Stimulated activated CD8-positive, alpha-beta memory T cell treated with anti-CD3 and anti-CD28 coated beads, Interleukin-4, amount 100 ng/mL, for 48 hours (primary cell): Measurements from ENCODE around the gene GJA8.
"Not testable (repeated sequence)": the region's sequence is repeated elsewhere in the genome, so short reads cannot be mapped to it uniquely, and the experiment has no call there.

Experiments used
- DNase-seq: peaks from one replicate; pipeline ENCODE4 v3.0.0-alpha.2; 2020

GJA8 gene

GRCh38 chr1:147928236-147929132, 25.9 kb downstream of the GJA8 start, which contains the start of gene GPR89B:
GPR89B (plus strand) TSS chr1:147928420; CDS start chr1:147928537, 117 bp downstream.
- DNase-seq = peak; percentile 94

GRCh38 chr1:147931137-147931536, 28.5 kb downstream of the GJA8 start:
- DNase-seq = not testable (repeated sequence)

GRCh38 chr1:147935296-147935695, 32.7 kb downstream of the GJA8 start:
- not testable (repeated sequence) for DNase-seq

GRCh38 chr1:147940456-147940855, 37.9 kb downstream of the GJA8 start:
- not testable (repeated sequence) for DNase-seq

- DNase-seq = not testable (repeated sequence)
Measured at GRCh38 chr1:147942563-147942962, 40.0 kb downstream of the GJA8 start.

- not testable (repeated sequence) for DNase-seq
Measured at GRCh38 chr1:147949517-147949916, 46.9 kb downstream of the GJA8 start.
